CD4-positive, alpha-beta T cell treated with Interleukin-15 for 1 hour (primary cell): ENCODE results near the gene TSC22D4.
"Not testable (repeated sequence)": the region's sequence is repeated elsewhere in the genome, so short reads cannot be mapped to it uniquely, and the experiment has no call there.

Experiments
- DNase-seq: peaks from one replicate; pipeline ENCODE4 v3.0.0-alpha.2; 2020

Gene TSC22D4

DNA sequence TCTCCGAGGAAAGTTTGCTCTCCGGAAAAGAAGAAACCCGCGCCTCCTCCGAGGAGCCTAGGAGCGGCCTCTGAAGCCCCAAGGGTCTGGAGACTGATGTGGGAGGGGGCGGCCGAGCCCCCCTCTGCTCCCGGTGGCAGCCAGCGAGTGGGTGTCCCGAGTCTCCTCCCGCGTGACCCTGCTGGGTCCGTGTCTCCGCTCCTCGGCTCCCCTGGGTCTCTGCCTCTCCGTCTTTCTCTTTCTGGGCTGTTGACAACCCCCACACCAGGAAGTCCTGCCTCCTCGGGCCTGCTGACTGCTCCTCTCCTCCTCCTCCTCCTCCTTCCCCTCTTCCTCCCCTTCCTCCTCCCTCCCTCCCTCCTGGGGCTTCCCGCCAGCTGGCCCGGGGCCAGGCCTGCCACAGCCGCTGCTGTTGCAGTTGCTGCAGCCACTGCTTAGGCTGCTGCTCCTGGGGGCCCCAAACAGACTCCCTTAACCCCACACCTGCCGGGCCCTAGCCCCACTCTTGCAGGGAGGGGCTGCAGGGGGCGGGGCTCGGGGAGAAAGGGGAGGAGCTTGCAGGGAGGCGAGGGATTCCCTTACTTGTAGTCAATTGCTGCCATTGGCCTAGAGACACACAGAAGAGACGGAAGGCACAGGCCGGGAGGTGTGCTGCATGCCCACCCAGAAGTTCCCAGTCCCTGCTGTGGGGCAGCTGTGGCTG is at the start of gene TSC22D4:
TSS of gene TSC22D4 (minus strand) at position 257 of the 703 bp plus-strand sequence. CDS start 1,176 bp downstream, outside the sequence.
- DNase-seq = peak; percentile 95

DNA sequence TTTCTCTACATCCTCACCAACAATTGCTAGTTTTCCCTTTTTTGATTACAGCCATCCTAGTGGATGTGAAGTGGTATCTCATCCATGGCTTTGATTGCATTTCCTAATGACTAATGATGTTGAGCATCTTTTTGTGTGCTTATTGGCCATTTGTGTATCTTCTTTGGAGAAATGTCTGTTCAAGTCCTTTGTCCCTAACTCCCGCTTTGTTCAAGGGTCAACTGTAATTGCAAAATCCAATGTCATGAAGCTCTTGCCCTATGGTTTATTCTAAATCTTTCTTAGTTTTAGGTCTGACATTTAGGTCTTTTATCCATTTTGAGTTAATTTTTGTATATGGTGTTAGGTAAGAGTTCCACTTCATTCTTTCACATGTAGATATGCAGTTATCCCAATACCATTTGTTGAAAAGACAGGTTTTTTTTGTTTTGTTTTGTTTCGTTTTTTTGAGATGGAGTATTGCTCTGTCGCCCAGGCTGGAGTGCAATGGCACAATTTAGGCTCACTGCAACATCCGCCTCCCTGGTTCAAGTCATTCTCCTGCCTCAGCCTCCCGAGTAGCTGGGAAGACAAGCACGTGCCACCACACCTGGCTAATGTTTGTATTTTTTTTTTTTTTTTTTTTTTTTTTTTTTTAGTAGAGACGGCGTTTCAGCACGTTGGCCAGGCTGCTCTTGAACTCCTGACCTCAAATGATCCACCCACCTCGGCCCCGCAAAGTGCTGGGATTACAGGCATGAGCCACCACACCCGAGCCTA is 49.3 kb upstream of the TSC22D4 start:
- DNase-seq = not testable (repeated sequence)

DNA sequence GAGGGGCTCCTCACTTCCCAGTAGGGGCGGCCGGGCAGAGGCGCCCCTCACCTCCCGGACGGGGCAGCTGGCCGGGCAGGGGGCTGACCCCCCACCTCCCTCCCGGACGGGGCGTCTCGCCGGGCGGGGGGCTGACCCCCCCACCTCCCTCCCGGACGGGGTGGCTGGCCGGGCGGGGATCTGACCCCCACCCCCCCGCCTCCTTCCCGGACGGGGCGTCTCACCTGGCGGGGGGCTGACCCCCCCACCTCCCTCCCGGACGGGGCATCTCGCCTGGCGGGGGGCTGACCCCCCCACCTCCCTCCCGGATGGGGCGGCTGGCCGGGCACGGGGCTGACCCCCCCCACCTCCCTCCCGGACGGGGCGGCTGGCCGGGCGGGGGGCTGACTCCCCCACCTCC is 44.2 kb upstream of the TSC22D4 start:
- DNase-seq = not testable (repeated sequence)

DNA sequence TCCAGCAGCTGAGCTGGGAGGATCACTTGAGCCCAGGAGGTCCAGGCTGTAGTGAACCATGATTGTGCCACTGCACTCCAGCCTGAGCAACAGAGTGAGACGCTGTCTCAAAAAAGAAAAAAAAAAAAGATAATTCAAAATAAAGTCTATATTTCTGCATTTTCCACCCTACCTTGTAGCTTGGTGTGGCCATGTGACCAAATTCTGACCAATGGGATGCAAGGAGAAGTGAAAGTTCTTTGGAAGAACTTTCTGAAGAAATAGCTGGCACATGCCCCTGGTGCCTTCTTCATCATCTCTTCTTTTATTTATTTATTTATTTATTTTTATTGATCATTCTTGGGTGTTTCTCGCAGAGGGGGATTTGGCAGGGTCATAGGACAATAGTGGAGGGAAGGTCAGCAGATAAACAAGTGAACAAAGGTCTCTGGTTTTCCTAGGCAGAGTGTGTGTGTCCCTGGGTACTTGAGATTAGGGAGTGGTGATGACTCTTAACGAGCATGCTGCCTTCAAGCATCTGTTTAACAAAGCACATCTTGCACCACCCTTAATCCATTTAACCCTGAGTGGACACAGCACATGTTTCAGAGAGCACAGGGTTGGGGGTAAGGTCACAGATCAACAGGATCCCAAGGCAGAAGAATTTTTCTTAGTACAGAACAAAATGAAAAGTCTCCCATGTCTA is 43.0 kb upstream of the TSC22D4 start:
- not testable (repeated sequence) for DNase-seq

DNA sequence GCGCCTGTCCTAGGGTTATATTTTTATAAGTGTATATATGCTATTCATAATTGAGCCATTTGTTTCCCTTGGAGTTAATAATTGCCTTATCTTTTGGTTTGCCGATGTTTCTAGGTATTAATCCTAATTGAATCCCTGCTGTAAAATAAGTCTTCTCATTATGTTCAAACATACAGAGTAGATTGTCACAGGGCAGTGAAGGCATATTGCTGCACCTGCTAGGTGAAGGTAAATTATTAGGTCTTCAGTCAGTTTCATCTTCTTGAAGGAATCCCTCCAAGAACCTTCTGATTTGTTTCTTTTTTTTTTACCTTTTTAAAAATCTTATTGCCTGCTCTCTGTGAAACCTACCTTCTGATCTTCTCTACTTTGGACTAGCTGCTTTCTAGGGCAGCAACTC is 42.1 kb upstream of the TSC22D4 start:
- DNase-seq = no peak

DNA sequence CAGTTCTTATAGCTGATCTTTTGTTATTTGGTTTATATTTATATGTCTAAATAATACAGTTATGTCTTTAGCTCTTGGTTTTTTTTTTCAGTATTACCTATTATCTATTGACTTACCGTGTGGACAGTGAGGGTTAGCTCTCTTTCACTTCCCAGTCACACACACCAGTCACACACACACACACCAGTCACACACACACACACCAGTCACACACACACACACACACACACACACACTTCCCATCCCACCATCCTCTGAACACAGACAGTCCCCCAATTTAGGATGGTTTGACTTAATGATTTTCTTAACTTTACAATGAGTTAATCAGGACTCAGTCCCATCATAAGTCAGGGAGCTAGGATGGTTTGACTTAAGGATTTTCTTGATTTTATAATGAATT is 41.1 kb upstream of the TSC22D4 start:
- DNase-seq = no peak

DNA sequence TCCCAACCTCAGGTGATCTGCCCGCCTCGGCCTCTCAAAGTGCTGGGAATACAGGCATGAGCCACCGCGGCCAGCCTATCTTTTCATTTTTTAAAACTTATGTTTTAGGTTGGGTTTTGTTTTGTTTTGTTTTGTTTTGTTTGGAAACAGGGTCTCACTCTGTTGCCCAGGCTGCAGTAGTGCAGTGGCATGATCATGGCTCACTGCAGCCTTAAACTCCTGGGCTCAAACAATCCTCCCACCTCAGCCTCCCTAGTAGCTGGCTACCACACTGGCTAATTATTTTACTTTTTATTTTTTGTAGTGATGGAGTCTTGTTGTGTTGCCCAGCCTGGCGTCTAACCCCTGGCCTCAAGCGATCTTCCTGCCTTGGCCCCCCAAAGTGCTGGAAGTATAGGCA is 40.6 kb upstream of the TSC22D4 start:
- DNase-seq = no peak

DNA sequence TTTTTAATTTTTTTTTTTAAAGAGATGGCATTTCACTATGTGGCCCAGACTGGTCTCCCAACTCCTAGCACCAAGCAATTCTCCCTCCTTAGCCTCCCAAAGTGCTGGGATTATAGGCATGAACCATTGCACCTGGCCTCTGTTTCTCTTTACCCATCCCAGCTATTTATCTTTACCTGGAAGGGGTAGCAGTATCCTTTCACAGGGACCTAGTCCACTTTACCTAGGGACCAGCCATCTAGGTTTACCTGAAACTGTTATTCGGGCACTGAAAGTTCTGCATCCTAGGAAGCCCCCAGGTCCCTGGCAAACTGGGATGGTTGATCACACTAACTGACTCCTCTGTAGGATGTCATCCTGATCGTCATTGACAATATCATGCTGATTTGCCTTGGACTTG is 38.3 kb upstream of the TSC22D4 start:
- no peak for DNase-seq

DNA sequence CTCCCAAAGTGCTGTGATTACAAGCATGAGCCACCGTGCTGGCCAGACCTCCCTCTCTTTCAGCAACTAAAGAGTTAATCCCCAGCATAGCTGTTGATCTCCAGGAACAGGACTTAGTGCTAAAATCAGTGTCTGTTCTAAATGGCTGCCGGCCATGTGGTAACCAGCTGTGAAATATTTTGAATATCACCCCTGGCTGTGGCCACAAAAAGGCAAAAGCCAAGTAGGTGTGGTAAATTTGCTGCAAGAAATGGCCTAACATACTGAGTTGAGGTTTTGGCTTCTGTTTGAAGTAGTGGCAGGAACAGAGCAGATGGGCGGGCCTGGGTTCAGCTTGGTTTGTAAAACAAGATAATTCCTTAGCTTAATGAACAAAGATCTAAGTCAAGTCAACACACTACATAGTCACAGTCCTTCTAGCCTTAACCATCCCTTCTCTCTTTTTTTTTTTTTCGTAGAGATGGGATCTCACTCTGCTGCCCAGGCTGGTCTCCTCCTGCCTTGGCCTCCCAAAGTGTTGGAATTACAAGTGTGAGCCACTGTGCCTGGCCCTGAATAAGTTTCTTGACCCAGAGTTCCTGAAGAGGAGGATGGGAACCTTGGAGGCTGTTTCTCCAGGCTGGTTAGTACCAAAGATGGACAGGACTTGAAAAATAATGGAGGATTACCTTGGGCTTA is 37.3 kb upstream of the TSC22D4 start:
- DNase-seq = peak; percentile 46

DNA sequence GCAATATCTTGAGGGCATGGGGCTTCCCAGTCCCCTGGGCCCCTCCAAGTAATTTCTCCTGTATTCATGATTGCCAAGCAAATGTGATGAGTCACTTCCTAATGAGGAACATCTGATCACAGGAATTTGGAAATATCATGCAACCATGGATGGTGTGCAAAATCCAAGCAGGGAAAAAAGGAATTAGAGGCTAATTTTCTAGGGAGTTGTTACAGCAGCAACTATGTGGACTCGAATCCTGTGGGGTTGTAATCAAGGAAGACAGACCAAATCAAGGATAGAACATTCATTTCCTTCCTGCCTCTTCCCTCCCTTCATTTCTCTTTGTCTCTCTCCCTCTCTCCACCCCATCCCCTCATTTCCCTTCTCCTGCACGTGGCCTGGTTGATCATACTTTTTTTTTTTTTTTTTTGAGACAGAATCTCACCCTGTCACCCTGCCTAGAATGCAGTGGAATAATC is 36.1 kb upstream of the TSC22D4 start:
- no peak for DNase-seq

DNA sequence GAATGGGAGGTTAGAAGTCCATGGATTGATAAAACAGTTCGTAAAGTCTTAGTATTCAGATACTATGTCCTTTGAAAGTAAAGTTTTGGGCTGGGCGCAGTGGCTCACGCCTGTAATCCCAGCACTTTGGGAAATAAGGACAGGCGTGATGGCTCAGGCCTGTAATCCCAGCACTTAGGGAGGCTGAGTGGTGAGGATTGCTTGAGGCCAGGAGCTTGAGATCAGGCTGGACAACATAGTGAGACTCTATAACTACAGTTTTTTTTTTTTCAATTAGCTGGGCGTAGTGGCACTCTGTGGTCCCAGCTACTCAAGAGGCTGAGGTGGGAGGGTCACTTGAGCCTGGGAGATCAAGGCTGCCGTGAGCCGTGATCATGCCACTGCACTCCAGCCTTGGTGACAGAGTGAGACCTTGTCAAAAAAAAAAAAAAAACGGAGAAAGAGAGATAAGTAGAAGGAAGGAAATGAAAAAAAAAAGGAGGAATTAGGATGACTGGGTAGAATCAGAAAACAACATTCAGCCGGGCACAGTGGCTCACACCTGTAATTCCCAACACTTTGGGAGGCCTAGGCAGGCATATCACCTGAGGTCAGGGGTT is 34.3 kb upstream of the TSC22D4 start:
- no peak for DNase-seq

DNA sequence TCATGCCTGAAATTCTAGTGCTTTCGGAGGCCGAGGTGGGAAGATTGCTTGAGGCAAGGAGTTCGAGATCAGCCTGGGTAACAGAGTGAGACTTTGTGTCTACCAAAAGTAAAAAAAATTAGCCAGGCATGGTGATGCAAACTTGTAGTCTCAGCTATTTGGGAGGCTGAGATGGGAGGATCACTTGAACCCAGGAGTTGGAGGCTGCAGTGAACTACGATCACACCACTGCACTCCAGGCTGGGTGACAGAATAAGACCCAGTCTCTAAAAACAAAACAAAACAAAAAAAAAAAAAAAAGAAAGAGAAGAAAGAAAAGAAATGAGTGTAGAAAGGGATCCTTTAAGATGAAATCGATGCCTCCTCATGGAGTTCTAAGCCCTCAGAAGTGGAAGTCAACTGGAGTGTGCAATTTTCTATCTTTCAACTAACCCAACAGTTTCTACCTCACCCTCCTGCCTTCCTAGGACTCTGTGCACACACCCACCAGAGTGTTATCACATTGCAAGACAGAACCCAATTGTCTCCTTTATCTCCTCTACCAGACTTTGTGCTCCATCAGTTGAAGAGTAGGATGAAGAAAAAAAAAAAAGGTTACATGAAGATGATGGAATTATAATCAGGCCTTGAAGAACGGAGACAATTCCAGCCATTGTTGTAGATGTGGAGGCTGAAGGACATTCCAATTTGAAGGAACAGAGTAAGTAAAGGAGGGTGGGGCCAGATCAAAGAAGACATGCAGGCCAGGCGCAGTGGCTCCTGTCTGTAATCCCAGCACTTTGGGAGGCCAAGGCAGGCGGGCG is 31.6 kb upstream of the TSC22D4 start:
- DNase-seq = no peak

DNA sequence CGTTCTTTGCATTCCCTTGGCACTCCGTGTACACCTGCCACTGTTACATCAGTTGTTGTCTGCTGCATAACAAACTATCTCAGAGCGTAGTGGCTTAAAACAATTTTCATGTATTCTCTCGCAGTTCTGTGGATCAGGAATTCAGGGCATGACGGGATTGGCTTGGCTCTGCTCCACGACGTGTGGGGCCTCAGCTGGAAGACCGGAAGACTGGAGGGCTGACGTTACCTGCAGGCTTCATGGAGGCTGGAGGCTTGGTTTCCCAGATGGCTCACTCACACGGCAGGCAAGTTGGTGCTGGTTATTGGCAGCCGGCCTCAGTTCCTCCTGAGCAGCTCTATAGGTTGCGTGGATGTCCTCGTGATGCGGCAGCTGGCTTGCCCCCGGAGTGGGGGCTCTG is 30.2 kb upstream of the TSC22D4 start:
- DNase-seq = no peak

DNA sequence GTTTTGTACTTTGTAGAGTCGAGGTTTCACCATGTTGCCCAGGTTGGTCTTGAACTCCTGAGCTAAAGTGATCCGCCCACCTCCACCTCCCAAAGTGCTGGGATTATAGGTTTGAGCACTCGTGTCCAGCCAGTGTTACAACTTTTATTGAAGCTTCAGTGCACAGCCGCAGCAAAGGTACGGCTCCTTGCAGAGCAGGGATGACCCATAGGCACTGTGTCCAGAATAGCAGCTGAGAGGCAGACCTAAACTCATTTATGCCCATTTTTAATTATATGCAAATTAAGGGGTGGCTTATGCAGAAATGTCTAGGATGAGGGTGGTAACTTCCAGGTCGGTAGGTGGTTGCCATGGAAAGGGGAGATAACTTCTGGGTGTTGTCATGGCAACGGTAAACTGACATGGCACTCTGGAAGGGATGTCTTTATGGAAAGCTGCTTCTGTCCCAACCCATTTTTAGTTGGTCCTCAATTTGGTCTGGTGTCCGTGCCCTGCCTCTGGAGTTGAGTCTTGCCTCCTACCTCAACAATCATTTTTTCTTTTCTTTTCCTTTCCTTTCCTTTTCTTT is 27.4 kb upstream of the TSC22D4 start:
- DNase-seq = no peak

DNA sequence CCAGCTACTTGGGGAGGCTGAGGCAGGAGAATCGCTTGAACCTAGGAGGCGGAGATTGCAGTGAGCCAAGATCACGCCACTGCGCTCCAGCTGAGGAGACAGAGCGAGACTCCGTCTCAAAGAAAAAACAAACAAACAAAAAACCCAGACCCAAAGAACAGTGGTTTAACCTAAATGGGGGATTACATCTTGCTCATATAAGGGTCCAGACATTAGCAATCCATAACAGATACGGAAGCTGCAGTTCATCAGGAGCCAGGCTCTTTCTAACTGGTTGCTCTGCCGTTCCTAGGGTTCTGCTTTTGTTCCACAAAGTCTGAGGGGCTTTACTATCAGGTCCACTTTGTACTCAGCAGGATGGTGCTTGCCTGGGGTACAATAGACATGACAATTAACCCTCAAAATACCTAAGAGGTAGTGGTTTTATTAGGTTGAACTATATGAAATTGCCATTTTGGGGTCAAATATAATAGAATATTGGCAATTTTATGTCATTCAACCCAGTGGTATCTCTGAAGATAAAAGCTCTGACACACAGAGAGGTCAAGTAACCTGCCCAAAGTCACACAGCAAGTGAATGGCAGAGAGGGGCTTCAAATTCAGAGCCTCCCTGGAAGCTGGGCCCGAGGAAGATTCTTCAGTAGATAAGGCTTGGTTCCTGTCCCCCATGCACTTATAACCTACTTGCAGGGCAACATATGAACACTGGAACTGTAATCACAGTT is 26.0 kb upstream of the TSC22D4 start:
- DNase-seq = no peak

DNA sequence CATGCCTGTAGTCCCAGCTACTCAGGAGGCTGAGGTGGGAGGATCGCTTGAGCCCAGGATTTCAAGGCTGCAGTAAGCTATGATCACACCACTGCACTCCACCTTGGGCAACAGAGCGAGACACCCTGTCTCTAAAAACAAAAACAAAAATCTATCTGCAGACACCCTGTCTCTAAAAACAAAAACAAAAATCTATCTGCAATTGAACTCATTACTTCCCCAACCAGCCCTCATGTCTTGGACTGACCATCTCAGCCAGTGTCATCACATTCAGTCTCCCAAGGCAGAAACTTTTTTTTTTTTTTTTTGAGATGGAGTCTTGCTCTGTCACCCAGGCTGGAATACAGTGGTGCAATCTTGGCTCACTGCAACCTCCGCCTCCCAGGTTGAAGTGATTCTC is 25.0 kb upstream of the TSC22D4 start:
- not testable (repeated sequence) for DNase-seq

DNA sequence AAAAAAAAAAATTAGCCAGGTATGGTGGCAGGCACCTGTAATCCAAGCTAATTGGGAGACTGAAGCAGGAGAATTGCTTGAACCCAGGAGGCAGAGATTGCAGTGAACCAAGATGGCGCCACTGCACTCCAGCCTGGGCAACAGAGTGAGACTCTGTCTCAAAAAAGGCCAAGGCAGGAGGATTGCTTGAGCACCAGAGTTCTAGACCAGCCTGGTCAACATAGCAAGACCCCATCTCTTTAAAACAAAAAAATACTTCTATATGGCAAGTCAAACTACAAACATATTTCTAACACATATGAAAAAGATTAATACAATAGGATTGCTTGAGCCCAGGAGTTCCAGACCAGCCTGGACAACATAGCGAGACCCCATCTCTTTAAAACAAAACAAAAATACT is 21.7 kb upstream of the TSC22D4 start:
- DNase-seq = not testable (repeated sequence)

DNA sequence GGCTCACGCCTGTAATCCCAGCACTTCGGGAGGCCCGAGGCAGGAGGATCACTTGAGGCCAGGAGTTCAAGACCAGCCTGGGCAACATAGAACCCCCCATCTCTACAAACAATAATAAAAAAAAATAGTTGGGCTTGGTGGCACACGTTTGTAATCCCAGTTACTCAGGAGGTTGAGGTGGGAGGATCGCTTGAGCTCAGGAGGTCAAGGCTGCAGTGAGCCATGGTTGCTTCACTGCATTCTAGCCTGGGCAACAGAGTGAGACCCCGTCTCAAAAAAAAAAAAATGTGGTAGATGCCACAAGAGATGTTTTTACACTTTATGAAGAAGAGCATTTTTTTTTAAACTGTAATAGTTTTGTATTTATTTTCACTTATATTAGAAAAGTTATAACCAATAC is 17.5 kb upstream of the TSC22D4 start:
- no peak for DNase-seq

DNA sequence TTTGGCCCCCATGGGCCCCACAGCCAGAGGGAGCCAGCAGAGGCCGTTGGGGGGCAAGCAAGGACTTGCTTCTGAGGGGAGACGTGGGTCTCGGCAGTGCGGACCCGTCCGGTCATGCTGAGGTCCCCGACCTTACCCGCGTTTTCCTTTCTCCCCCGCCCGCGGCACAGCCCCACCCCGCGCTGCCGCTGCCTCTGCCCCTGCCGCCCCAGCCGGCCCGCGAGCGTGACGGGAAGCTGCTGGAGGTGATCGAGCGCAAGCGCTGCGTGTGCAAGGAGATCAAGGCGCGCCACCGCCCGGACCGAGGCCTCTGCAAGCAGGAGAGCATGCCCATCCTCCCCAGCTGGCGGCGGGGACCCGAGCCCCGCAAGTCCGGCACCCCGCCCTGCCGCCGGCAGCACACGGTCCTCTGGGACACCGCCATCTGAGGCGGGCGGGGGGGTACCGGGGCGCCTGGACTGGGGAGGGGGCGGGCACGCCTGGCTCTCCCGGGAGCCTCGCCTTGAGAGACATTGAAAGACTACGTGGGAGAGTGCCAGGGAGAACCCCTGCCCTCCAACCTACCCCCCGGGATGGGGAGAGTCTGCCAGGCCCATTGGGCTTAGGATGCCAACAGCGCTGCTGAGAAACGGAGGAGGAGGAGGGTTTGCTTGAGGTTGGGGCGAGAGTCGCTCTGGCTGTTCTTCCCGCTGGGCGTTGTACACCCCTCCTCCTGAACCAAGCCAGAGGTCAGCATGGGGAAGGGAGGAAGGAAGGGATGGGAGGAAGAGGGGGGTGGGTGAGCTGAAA is 14.7 kb upstream of the TSC22D4 start:
- peak; percentile 40 for DNase-seq
